H1 (cell line): ENCODE data around the gene CTSW. TPM values are rescaled to one million over a fixed set of nuclear protein-coding genes. Genes with fewer than 3 reads are reported as not detected.

ENCODE experiments used
- BACH1 ChIP-seq: IDR thresholded peaks from 2 replicates; pipeline ENCODE4 v1.6.1; 2012; ENCODE audit warnings: low read length, improper control_type of control experiment
- BCL11A ChIP-seq, 2 experiments: IDR thresholded peaks; one replicate each; pipeline ENCODE4 v1.6.1; 2011; ENCODE audit warnings: low read depth in 2 of 2, low read length in 2 of 2, mild to moderate bottlenecking in 2 of 2
- BRCA1 ChIP-seq: IDR thresholded peaks from 2 replicates; pipeline ENCODE4 v1.6.1; 2012; ENCODE audit warnings: low read depth, low read length, improper control_type of control experiment
- CBX5 ChIP-seq: fragments of 300-800, 300-1000 bp; sonication (generic); IDR thresholded peaks from 2 replicates; pipeline ENCODE4 v1.7.1; 2016; ENCODE audit warnings: antibody characterized with exemption, low read length, low read depth
- EP300 ChIP-seq, 2 experiments: IDR thresholded peaks; 1 replicate in 1 of 2; 2 replicates in 1 of 2; pipeline ENCODE4 v1.6.1; 2011 to 2012; ENCODE audit warnings: low read depth in 2 of 2, low read length in 2 of 2, mild to moderate bottlenecking in 2 of 2, borderline replicate concordance in 1 of 2, inconsistent platforms in 1 of 2, moderate library complexity in 1 of 2
- EZH2 ChIP-seq: fragments of 200-600 bp; sonication (generic); IDR thresholded peaks from 2 replicates; pipeline ENCODE4 v1.7.1; 2012; ENCODE audit warnings: low read depth, mild to moderate bottlenecking, moderate library complexity, low read length, inconsistent platforms; ENCODE audit not compliant: severe bottlenecking
- GABPA ChIP-seq: IDR thresholded peaks from 2 replicates; pipeline ENCODE4 v1.6.1; 2011; ENCODE audit warnings: mild to moderate bottlenecking, low read length, moderate library complexity, borderline replicate concordance; ENCODE audit not compliant: insufficient read depth
- GTF2F1 ChIP-seq: IDR thresholded peaks from 2 replicates; pipeline ENCODE4 v1.6.1; 2012; ENCODE audit warnings: low read depth, low read length, improper control_type of control experiment, borderline replicate concordance
- JUND ChIP-seq: IDR thresholded peaks from 2 replicates; pipeline ENCODE4 v1.6.1; 2011; ENCODE audit warnings: mild to moderate bottlenecking, improper control_type of control experiment, low read length
- KDM1A ChIP-seq: fragments of 200-600, 300-600 bp; sonication (generic); IDR thresholded peaks from 2 replicates; pipeline ENCODE4 v1.7.1; 2016; ENCODE audit warnings: mild to moderate bottlenecking, low read length, borderline replicate concordance
- NRF1 ChIP-seq: IDR thresholded peaks from 2 replicates; pipeline ENCODE4 v1.6.1; 2011; ENCODE audit warnings: mild to moderate bottlenecking, low read depth, low read length, improper control_type of control experiment
- RAD21 ChIP-seq, 2 experiments: IDR thresholded peaks in 1 of 2; conservative IDR thresholded peaks in 1 of 2; 2 replicates each; pipeline ENCODE4 v1.6.1; 2011; ENCODE audit warnings: low read depth in 2 of 2, low read length in 2 of 2, improper control_type of control experiment in 1 of 2, inconsistent platforms in 1 of 2, mild to moderate bottlenecking in 1 of 2, moderate library complexity in 1 of 2
- RBBP5 ChIP-seq: IDR thresholded peaks from 2 replicates; pipeline ENCODE4 v1.7.1; 2012; ENCODE audit warnings: low read depth, mild to moderate bottlenecking, inconsistent platforms, low read length, moderate library complexity, borderline replicate concordance
- RXRA ChIP-seq: IDR thresholded peaks from 2 replicates; pipeline ENCODE4 v1.6.1; 2011; ENCODE audit warnings: low read depth, mild to moderate bottlenecking, low read length, moderate library complexity; ENCODE audit not compliant: insufficient read depth
- SRF ChIP-seq: IDR thresholded peaks from 2 replicates; pipeline ENCODE4 v1.6.1; 2011; ENCODE audit warnings: mild to moderate bottlenecking, low read depth, low read length, moderate library complexity
- TAF1 ChIP-seq: IDR thresholded peaks from 2 replicates; pipeline ENCODE4 v1.6.1; 2011; ENCODE audit warnings: mild to moderate bottlenecking, low read depth, low read length
- TAF7 ChIP-seq: optimal IDR thresholded peaks from 2 replicates; pipeline ENCODE3; 2011; ENCODE audit warnings: low read depth, mild to moderate bottlenecking, inconsistent platforms, low read length, moderate library complexity, borderline replicate concordance
- TCF12 ChIP-seq: IDR thresholded peaks from 2 replicates; pipeline ENCODE4 v1.6.1; 2011; ENCODE audit warnings: low read depth, mild to moderate bottlenecking, low read length
- YY1 ChIP-seq: IDR thresholded peaks from 2 replicates; pipeline ENCODE4 v1.6.1; 2011; ENCODE audit warnings: low read depth, mild to moderate bottlenecking, low read length
- polyA plus RNA-seq, 7 experiments: library from polyadenylated mRNA; depleted of rRNA in 3 of 7; stranded (reverse) in 5 of 7; unstranded in 2 of 7; fragments of >200 nt in 5 of 7; fragments of 200-250 nt in 2 of 7; gene quantifications; 1 replicate in 5 of 7; 2 replicates in 1 of 7; 4 replicates in 1 of 7; pipeline versions ENCODE4 v1.2.1 to v1.2.3, GENCODE V29; 2011 to 2013; ENCODE audit warnings: missing spikeins in 2 of 7, mixed read lengths in 2 of 7
- total RNA-seq: library from RNA; stranded (reverse); fragmentation: NEBNext Ultra II Directional; extraction: Animal tissue kit (Norgen Biotek cat#: 25700); gene quantifications from 2 replicates; pipeline ENCODE4 v1.2.1, GENCODE V29; 2021
- TF ChIP-seq, protein P1 (sequence below): IDR thresholded peaks from 2 replicates; pipeline ENCODE4 v1.6.1; 2012; ENCODE audit warnings: inconsistent platforms
- TF ChIP-seq, protein P2 (sequence below): IDR thresholded peaks from 2 replicates; pipeline ENCODE4 v1.6.1; 2012; ENCODE audit warnings: low read length, inconsistent platforms

The CTSW gene
- total and polyA plus RNA-seq, 2 of the 8 experiments (the other 6 are each of a cell fraction or from before 2014, with no cell fraction given): not detected

DNA sequence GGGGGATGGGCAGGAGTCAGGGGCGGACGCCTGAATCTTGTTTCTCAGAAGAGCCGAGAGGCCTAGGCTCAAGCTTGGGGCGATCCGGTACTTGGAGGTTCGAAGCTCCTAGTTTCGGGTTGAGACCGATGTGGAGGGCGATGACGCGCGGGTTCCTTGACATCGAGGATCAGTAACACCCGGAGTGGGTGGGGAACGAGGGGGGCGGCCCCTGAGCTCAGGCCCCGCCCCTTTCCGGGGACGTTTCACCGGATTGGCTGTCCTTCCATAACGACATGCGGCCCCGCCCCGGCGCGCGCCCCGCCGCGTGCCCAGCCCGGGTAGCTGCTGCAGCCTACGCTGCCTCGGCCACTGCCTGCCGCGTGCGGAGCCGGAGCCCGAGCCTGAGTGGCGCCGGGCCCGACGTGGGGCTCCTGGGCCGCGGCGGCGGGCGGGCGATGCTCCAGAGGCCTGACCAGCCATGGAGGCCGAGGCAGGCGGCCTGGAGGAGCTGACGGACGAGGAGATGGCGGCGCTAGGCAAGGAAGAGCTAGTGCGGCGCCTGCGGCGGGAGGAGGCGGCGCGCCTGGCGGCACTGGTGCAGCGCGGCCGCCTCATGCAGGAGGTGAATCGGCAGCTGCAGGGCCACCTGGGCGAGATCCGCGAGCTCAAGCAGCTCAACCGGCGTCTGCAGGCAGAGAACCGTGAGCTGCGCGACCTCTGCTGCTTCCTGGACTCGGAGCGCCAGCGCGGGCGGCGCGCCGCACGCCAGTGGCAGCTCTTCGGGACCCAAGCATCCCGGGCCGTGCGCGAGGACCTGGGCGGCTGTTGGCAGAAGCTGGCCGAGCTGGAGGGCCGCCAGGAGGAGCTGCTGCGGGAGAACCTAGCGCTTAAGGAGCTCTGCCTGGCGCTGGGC lies 10.9 kb downstream of the CTSW start, which contains the start of gene CCDC85B (continued):
- TF ChIP-seq EP300 (IDR thresholded peaks at IDR 0.05; ENCODE audit: borderline replicate concordance in 1 of 2, low read depth in 2 of 2, low read length in 2 of 2) (no peak), KDM1A (no peak), GTF2F1 (no peak), RXRA (no peak), GABPA (0 out of 2 replicates have a peak, but pooled peaks have one; percentile 15), TCF12 (no peak), BCL11A (IDR thresholded peaks at IDR 0.05; ENCODE audit: low read depth in 2 of 2, low read length in 2 of 2) (no peak), SRF (no peak), BRCA1 (no peak), RBBP5 (peak; percentile 42; the same call in 1 of the 2 replicates), TAF7 (peak; percentile 74), RAD21 (IDR thresholded peaks at IDR 0.05 in 1 of 2, conservative IDR thresholded peaks at IDR 0.05 in 1 of 2; ENCODE audit: low read depth in 2 of 2, low read length in 2 of 2) (peak in 1 of 2 experiments; percentile 35; a peak in 1 of 4 replicates), JUND (no peak), EZH2 (peak; percentile 1), TAF1 (peak; percentile 77), CBX5 (no peak), NRF1 (no peak), BACH1 (no peak), YY1 (0 out of 2 replicates have a peak, but pooled peaks have one; percentile 11)
- TF ChIP-seq, protein P1, sequence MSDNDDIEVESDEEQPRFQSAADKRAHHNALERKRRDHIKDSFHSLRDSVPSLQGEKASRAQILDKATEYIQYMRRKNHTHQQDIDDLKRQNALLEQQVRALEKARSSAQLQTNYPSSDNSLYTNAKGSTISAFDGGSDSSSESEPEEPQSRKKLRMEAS: peak; percentile 89
- TF ChIP-seq, protein P2, sequence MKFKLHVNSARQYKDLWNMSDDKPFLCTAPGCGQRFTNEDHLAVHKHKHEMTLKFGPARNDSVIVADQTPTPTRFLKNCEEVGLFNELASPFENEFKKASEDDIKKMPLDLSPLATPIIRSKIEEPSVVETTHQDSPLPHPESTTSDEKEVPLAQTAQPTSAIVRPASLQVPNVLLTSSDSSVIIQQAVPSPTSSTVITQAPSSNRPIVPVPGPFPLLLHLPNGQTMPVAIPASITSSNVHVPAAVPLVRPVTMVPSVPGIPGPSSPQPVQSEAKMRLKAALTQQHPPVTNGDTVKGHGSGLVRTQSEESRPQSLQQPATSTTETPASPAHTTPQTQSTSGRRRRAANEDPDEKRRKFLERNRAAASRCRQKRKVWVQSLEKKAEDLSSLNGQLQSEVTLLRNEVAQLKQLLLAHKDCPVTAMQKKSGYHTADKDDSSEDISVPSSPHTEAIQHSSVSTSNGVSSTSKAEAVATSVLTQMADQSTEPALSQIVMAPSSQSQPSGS: no peak
